ENCODE data around the gene KCNT1.

The KCNT1 gene

GRCh38 chr9:135700525-135700924 is 1.5 kb upstream of the KCNT1 start:
- no peak for DNase-seq (ENCODE audit: low spot score)

GRCh38 chr9:135701067-135701958 is 672 bp upstream of the KCNT1 start:
- DNase-seq (ENCODE audit: low spot score), result no peak

- DNase-seq (ENCODE audit: low spot score), result no peak
Measured at GRCh38 chr9:135703726-135704125, 1.7 kb downstream of the KCNT1 start.

- DNase-seq (ENCODE audit: low spot score), result no peak
Measured at GRCh38 chr9:135704483-135704882, 2.5 kb downstream of the KCNT1 start.

GRCh38 chr9:135705376-135705775 is 3.4 kb downstream of the KCNT1 start:
- DNase-seq (ENCODE audit: low spot score), result no peak

- no peak for DNase-seq (ENCODE audit: low spot score)
Measured at GRCh38 chr9:135706288-135706687, 4.3 kb downstream of the KCNT1 start.

- no peak for DNase-seq (ENCODE audit: low spot score)
Measured at GRCh38 chr9:135707252-135708138, 5.5 kb downstream of the KCNT1 start.

- no peak for DNase-seq (ENCODE audit: low spot score)
Measured at GRCh38 chr9:135708164-135708563, 6.2 kb downstream of the KCNT1 start.

GRCh38 chr9:135711391-135711790 is 9.4 kb downstream of the KCNT1 start:
- no peak for DNase-seq (ENCODE audit: low spot score)

- no peak for DNase-seq (ENCODE audit: low spot score)
Measured at GRCh38 chr9:135711881-135712280, 9.9 kb downstream of the KCNT1 start.

- no peak for DNase-seq (ENCODE audit: low spot score)
Measured at GRCh38 chr9:135712613-135713295, 10.8 kb downstream of the KCNT1 start.

- no peak for DNase-seq (ENCODE audit: low spot score)
Measured at GRCh38 chr9:135714242-135715055, 12.5 kb downstream of the KCNT1 start.

GRCh38 chr9:135715056-135715595 is 13.1 kb downstream of the KCNT1 start:
- DNase-seq (ENCODE audit: low spot score), result no peak

GRCh38 chr9:135716045-135716444 is 14.1 kb downstream of the KCNT1 start:
- no peak for DNase-seq (ENCODE audit: low spot score)

GRCh38 chr9:135717410-135717809 is 15.4 kb downstream of the KCNT1 start:
- no peak for DNase-seq (ENCODE audit: low spot score)

- no peak for DNase-seq (ENCODE audit: low spot score)
Measured at GRCh38 chr9:135718616-135719015, 16.6 kb downstream of the KCNT1 start.

GRCh38 chr9:135719472-135719871 is 17.5 kb downstream of the KCNT1 start:
- DNase-seq (ENCODE audit: low spot score), result no peak

GRCh38 chr9:135722365-135722764 is 20.4 kb downstream of the KCNT1 start:
- DNase-seq (ENCODE audit: low spot score), result no peak

GRCh38 chr9:135724186-135724787 is 22.3 kb downstream of the KCNT1 start:
- no peak for DNase-seq (ENCODE audit: low spot score)

- DNase-seq (ENCODE audit: low spot score), result no peak
Measured at GRCh38 chr9:135726138-135726853, 24.3 kb downstream of the KCNT1 start.

Measured in HuH-7.5 (cell line).